HepG2 (cell line): ENCODE data around the gene BAIAP3. TPM values are rescaled to one million over a fixed set of nuclear protein-coding genes. Genes with fewer than 3 reads are reported as not detected.

Experiments
- BORCS8-MEF2B ChIP-seq: sonication (generic); formaldehyde crosslinking; IDR thresholded peaks from 2 replicates; pipeline ENCODE4 v1.8.0; 2022; ENCODE audit warnings: mild to moderate bottlenecking, missing genetic modification reagents
- CHD2 ChIP-seq: IDR thresholded peaks from 2 replicates; pipeline ENCODE4 v1.6.1; 2011; ENCODE audit warnings: low read depth, low read length, improper control_type of control experiment
- FOXO4 ChIP-seq: sonication (generic); formaldehyde crosslinking; conservative IDR thresholded peaks from 2 replicates; pipeline ENCODE4 v1.8.1; 2023; ENCODE audit warnings: missing genetic modification reagents
- IRF1 ChIP-seq: sonication (generic); formaldehyde crosslinking; IDR thresholded peaks from 2 replicates; pipeline ENCODE4 v1.4.0; 2020; ENCODE audit warnings: low read depth, mild to moderate bottlenecking, missing genetic modification reagents
- POLR2AphosphoS5 ChIP-seq: IDR thresholded peaks from 2 replicates; pipeline ENCODE4 v1.6.1; 2012; ENCODE audit warnings: low read depth, low read length
- REXO4 ChIP-seq: sonication (generic); formaldehyde crosslinking; IDR thresholded peaks from 2 replicates; pipeline ENCODE4 v1.8.0; 2022; ENCODE audit warnings: missing genetic modification reagents, mild to moderate bottlenecking, borderline replicate concordance
- RFXAP ChIP-seq: sonication (generic); formaldehyde crosslinking; IDR thresholded peaks from 2 replicates; pipeline ENCODE4 v1.4.0; 2020; ENCODE audit warnings: missing genetic modification reagents, borderline replicate concordance
- SNAPC5 ChIP-seq: sonication (generic); formaldehyde crosslinking; IDR thresholded peaks from 2 replicates; pipeline ENCODE4 v1.8.1; 2023; ENCODE audit warnings: mild to moderate bottlenecking, missing genetic modification reagents, borderline replicate concordance
- TFDP1 ChIP-seq: IDR thresholded peaks from 2 replicates; pipeline ENCODE4 v1.6.1; 2016; ENCODE audit warnings: missing compliant biosample characterization, missing genetic modification reagents, borderline replicate concordance
- ZNF383 ChIP-seq: sonication (generic); formaldehyde crosslinking; IDR thresholded peaks from 2 replicates; pipeline ENCODE4 v1.4.0; 2020; ENCODE audit warnings: missing genetic modification reagents, mild to moderate bottlenecking, borderline replicate concordance
- ZNF552 ChIP-seq: sonication (generic); formaldehyde crosslinking; IDR thresholded peaks from 2 replicates; pipeline ENCODE4 v1.9.0; 2022; ENCODE audit warnings: missing genetic modification reagents, mild to moderate bottlenecking, borderline replicate concordance
- ZXDC ChIP-seq: sonication (generic); formaldehyde crosslinking; IDR thresholded peaks from 2 replicates; pipeline ENCODE4 v1.5.0; 2020; ENCODE audit warnings: mild to moderate bottlenecking, missing genetic modification reagents
- polyA plus RNA-seq, 8 experiments: library from polyadenylated mRNA; depleted of rRNA in 3 of 8; stranded (reverse) in 7 of 8; unstranded in 1 of 8; fragments of >200 nt; fragmentation: Illumina TruSeq in 4 of 8; extraction: Trizol in 4 of 8; gene quantifications; 2 replicates each; pipeline versions ENCODE4 v1.2.1 to v1.2.3, GENCODE V29; 2011 to 2016; ENCODE audit warnings: low read depth in 4 of 8, missing spikeins in 1 of 8, mixed read lengths in 1 of 8; ENCODE audit not compliant: insufficient read depth in 1 of 8
- total RNA-seq, 5 experiments: library from RNA; depleted of rRNA; stranded (reverse); fragments of >200 nt; fragmentation: Illumina TruSeq; extraction: Trizol; gene quantifications; 2 replicates each; pipeline ENCODE4 v1.2.3, GENCODE V29; 2016; ENCODE audit warnings: low read depth in 1 of 5
- TF ChIP-seq, protein P1 (sequence below): sonication (generic); formaldehyde crosslinking; IDR thresholded peaks from 2 replicates; pipeline ENCODE4; 2020; ENCODE audit warnings: missing genetic modification reagents, mild to moderate bottlenecking, borderline replicate concordance
- TF ChIP-seq, protein P2 (sequence below): sonication (generic); formaldehyde crosslinking; IDR thresholded peaks from 2 replicates; pipeline ENCODE4 v1.4.0; 2020; ENCODE audit warnings: missing genetic modification reagents

BAIAP3 gene
- total and polyA plus RNA-seq, 2 of the 13 experiments (the other 11 are each of a cell fraction or from before 2014, with no cell fraction given) = 3.2 to 5.7 TPM

- TF ChIP-seq TFDP1 (CRISPR knock-in tag) = no peak
- TF ChIP-seq FOXO4 = no peak
- no peak for TF ChIP-seq REXO4
- TF ChIP-seq CHD2 = no peak
- TF ChIP-seq, protein P1, sequence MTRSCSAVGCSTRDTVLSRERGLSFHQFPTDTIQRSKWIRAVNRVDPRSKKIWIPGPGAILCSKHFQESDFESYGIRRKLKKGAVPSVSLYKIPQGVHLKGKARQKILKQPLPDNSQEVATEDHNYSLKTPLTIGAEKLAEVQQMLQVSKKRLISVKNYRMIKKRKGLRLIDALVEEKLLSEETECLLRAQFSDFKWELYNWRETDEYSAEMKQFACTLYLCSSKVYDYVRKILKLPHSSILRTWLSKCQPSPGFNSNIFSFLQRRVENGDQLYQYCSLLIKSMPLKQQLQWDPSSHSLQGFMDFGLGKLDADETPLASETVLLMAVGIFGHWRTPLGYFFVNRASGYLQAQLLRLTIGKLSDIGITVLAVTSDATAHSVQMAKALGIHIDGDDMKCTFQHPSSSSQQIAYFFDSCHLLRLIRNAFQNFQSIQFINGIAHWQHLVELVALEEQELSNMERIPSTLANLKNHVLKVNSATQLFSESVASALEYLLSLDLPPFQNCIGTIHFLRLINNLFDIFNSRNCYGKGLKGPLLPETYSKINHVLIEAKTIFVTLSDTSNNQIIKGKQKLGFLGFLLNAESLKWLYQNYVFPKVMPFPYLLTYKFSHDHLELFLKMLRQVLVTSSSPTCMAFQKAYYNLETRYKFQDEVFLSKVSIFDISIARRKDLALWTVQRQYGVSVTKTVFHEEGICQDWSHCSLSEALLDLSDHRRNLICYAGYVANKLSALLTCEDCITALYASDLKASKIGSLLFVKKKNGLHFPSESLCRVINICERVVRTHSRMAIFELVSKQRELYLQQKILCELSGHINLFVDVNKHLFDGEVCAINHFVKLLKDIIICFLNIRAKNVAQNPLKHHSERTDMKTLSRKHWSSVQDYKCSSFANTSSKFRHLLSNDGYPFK = peak; percentile 70; the same call in 1 of the 2 replicates
- TF ChIP-seq POLR2AphosphoS5 = peak; percentile 57; the same call in 1 of the 2 replicates
- 0 out of 2 replicates have a peak, but pooled peaks have one; percentile 21 for TF ChIP-seq IRF1 (CRISPR knock-in tag)
- TF ChIP-seq ZNF383 (CRISPR knock-in tag) = no peak
- TF ChIP-seq BORCS8-MEF2B (CRISPR knock-in tag) = no peak
- TF ChIP-seq ZXDC (CRISPR knock-in tag) = no peak
- TF ChIP-seq SNAPC5 = no peak
- no peak for TF ChIP-seq RFXAP (CRISPR knock-in tag)
- TF ChIP-seq, protein P2, sequence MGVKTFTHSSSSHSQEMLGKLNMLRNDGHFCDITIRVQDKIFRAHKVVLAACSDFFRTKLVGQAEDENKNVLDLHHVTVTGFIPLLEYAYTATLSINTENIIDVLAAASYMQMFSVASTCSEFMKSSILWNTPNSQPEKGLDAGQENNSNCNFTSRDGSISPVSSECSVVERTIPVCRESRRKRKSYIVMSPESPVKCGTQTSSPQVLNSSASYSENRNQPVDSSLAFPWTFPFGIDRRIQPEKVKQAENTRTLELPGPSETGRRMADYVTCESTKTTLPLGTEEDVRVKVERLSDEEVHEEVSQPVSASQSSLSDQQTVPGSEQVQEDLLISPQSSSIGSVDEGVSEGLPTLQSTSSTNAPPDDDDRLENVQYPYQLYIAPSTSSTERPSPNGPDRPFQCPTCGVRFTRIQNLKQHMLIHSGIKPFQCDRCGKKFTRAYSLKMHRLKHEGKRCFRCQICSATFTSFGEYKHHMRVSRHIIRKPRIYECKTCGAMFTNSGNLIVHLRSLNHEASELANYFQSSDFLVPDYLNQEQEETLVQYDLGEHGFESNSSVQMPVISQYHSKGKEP (CRISPR knock-in tag) = no peak
- TF ChIP-seq ZNF552 (CRISPR knock-in tag) = no peak
Observed at GRCh38 chr16:1331712-1332617, 1.5 kb upstream of the BAIAP3 start (continued).
